H1 (cell line): Measurements from ENCODE around the gene STXBP2. TPM values are rescaled to one million over a fixed set of nuclear protein-coding genes. Genes with fewer than 3 reads are reported as not detected.

Experiments
- SAP30 ChIP-seq: fragments of 300-600 bp; sonication (generic); IDR thresholded peaks from 2 replicates; pipeline ENCODE4 v1.7.1; 2012; ENCODE audit warnings: low read length, moderate library complexity, mild to moderate bottlenecking, inconsistent platforms; ENCODE audit not compliant: insufficient read depth, insufficient replicate concordance
- polyA plus RNA-seq, 7 experiments: library from polyadenylated mRNA; depleted of rRNA in 3 of 7; stranded (reverse) in 5 of 7; unstranded in 2 of 7; fragments of >200 nt in 5 of 7; fragments of 200-250 nt in 2 of 7; gene quantifications; 1 replicate in 5 of 7; 2 replicates in 1 of 7; 4 replicates in 1 of 7; pipeline versions ENCODE4 v1.2.1 to v1.2.3, GENCODE V29; 2011 to 2013; ENCODE audit warnings: missing spikeins in 2 of 7, mixed read lengths in 2 of 7
- total RNA-seq: library from RNA; stranded (reverse); fragmentation: NEBNext Ultra II Directional; extraction: Animal tissue kit (Norgen Biotek cat#: 25700); gene quantifications from 2 replicates; pipeline ENCODE4 v1.2.1, GENCODE V29; 2021

The STXBP2 gene
- total and polyA plus RNA-seq, 2 of the 8 experiments (the other 6 are each of a cell fraction or from before 2014, with no cell fraction given): 52.9 to 53.8 TPM

DNA sequence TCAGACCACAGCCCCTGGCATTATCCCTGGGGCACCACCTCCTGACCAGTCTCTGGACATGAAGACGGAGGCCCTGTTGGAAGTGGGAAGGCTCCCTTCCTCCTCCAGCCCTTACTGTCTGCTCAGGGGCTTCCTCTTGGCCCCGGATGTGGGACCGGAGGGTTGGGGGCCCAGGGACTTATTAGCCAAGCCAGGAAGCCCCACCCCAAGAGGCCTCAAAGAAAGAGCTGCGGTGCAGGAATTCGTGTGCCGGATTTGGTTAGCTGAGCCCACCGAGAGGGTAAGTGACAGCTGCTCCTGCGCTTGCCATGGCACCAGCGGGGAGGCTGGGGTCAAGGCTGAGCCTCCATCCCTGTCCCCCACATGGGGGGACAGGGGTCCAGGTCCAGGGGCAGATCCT lies 31.9 kb downstream of the STXBP2 start, which contains the start of gene RETN (continued):
- TF ChIP-seq SAP30: no peak
